ENCODE data around the gene NHP2. TPM values are rescaled to one million over a fixed set of nuclear protein-coding genes. Genes with fewer than 3 reads are reported as not detected.
A peak's percentile ranks its signal among the peaks of the same experiment; 100 is the strongest.

The NHP2 gene
- total and polyA plus RNA-seq, 2 experiments from 2014 or later = 435 to 455 TPM

GRCh38 chr5:178131446-178131996 lies 22.2 kb downstream of the NHP2 start:
- Histone ChIP-seq H3K4me2 (peak overlapping the region; percentile 98), H3F3A (replicated peaks; ENCODE audit: low read depth) (peaks cover 18% of the 10 kb centered on the region; the same call in 1 of the 2 replicates), H3K79me2 (replicated peaks; ENCODE audit: insufficient read depth) (peaks cover 54% of the 10 kb centered on the region), H3K4me3 (peak overlapping the region; percentile 91), H4K20me1 (replicated peaks; ENCODE audit: insufficient read depth) (peaks cover 7% of the 10 kb centered on the region), H3K27ac (ENCODE audit: low read depth) (peak overlapping the region; percentile 95), H3K36me3 (ENCODE audit: insufficient read depth) (peaks cover 12% of the 10 kb centered on the region), H3K9me2 (ENCODE audit: insufficient read depth) (no peaks in the 10 kb centered on the region), H3K4me1 (ENCODE audit: insufficient read depth) (peaks cover 19% of the 10 kb centered on the region), H2AFZ (no peak overlapping the region), H3K27me3 (ENCODE audit: insufficient read depth) (no peaks in the 10 kb centered on the region)
- Mint-ChIP-seq H3K27ac (peak overlapping the region; percentile 86), H3K9me3 (peaks cover 3% of the 10 kb centered on the region; the same call in 1 of the 3 replicates), H3K27me3 (ENCODE audit: insufficient read depth, low read depth, poor library complexity) (peaks cover 19% of the 10 kb centered on the region), H3K4me1 (peaks cover 57% of the 10 kb centered on the region), H3K4me3 (peak overlapping the region; percentile 85), H3K36me3 (ENCODE audit: low read depth) (peaks cover 57% of the 10 kb centered on the region)
- TF ChIP-seq, protein P1, sequence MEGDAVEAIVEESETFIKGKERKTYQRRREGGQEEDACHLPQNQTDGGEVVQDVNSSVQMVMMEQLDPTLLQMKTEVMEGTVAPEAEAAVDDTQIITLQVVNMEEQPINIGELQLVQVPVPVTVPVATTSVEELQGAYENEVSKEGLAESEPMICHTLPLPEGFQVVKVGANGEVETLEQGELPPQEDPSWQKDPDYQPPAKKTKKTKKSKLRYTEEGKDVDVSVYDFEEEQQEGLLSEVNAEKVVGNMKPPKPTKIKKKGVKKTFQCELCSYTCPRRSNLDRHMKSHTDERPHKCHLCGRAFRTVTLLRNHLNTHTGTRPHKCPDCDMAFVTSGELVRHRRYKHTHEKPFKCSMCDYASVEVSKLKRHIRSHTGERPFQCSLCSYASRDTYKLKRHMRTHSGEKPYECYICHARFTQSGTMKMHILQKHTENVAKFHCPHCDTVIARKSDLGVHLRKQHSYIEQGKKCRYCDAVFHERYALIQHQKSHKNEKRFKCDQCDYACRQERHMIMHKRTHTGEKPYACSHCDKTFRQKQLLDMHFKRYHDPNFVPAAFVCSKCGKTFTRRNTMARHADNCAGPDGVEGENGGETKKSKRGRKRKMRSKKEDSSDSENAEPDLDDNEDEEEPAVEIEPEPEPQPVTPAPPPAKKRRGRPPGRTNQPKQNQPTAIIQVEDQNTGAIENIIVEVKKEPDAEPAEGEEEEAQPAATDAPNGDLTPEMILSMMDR (conservative IDR thresholded peaks at IDR 0.05; ENCODE audit: low read depth in 2 of 2) = no peak
- TF ChIP-seq EZH2phosphoT487 (IDR thresholded peaks at IDR 0.05; ENCODE audit: unreplicated experiment) (no peak), STAT1 (IDR thresholded peaks at IDR 0.05; ENCODE audit: unreplicated experiment) (no peak), JUNB (IDR thresholded peaks at IDR 0.05; ENCODE audit: unreplicated experiment) (no peak), ZNF331 (CRISPR knock-in tag; IDR thresholded peaks at IDR 0.05; ENCODE audit: low read depth) (no peak), CREB1 (CRISPR knock-in tag; IDR thresholded peaks at IDR 0.05; ENCODE audit: low read depth) (no peak)
- TF ChIP-seq, protein P2, sequence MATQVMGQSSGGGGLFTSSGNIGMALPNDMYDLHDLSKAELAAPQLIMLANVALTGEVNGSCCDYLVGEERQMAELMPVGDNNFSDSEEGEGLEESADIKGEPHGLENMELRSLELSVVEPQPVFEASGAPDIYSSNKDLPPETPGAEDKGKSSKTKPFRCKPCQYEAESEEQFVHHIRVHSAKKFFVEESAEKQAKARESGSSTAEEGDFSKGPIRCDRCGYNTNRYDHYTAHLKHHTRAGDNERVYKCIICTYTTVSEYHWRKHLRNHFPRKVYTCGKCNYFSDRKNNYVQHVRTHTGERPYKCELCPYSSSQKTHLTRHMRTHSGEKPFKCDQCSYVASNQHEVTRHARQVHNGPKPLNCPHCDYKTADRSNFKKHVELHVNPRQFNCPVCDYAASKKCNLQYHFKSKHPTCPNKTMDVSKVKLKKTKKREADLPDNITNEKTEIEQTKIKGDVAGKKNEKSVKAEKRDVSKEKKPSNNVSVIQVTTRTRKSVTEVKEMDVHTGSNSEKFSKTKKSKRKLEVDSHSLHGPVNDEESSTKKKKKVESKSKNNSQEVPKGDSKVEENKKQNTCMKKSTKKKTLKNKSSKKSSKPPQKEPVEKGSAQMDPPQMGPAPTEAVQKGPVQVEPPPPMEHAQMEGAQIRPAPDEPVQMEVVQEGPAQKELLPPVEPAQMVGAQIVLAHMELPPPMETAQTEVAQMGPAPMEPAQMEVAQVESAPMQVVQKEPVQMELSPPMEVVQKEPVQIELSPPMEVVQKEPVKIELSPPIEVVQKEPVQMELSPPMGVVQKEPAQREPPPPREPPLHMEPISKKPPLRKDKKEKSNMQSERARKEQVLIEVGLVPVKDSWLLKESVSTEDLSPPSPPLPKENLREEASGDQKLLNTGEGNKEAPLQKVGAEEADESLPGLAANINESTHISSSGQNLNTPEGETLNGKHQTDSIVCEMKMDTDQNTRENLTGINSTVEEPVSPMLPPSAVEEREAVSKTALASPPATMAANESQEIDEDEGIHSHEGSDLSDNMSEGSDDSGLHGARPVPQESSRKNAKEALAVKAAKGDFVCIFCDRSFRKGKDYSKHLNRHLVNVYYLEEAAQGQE (IDR thresholded peaks at IDR 0.05; ENCODE audit: unreplicated experiment) = no peak
- TF ChIP-seq, protein P3, sequence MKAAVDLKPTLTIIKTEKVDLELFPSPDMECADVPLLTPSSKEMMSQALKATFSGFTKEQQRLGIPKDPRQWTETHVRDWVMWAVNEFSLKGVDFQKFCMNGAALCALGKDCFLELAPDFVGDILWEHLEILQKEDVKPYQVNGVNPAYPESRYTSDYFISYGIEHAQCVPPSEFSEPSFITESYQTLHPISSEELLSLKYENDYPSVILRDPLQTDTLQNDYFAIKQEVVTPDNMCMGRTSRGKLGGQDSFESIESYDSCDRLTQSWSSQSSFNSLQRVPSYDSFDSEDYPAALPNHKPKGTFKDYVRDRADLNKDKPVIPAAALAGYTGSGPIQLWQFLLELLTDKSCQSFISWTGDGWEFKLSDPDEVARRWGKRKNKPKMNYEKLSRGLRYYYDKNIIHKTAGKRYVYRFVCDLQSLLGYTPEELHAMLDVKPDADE (IDR thresholded peaks at IDR 0.05) = no peak
- peak; percentile 30 for DNase-seq (ENCODE audit: low spot score)
- ATAC-seq = no peak
